Measurements from ENCODE around the gene HPGD. TPM values are rescaled to one million over a fixed set of nuclear protein-coding genes. Genes with fewer than 3 reads are reported as not detected.

Gene HPGD
- total and polyA plus RNA-seq, 4 donors, result 19.8 to 144 (median 40.4) TPM

DNA sequence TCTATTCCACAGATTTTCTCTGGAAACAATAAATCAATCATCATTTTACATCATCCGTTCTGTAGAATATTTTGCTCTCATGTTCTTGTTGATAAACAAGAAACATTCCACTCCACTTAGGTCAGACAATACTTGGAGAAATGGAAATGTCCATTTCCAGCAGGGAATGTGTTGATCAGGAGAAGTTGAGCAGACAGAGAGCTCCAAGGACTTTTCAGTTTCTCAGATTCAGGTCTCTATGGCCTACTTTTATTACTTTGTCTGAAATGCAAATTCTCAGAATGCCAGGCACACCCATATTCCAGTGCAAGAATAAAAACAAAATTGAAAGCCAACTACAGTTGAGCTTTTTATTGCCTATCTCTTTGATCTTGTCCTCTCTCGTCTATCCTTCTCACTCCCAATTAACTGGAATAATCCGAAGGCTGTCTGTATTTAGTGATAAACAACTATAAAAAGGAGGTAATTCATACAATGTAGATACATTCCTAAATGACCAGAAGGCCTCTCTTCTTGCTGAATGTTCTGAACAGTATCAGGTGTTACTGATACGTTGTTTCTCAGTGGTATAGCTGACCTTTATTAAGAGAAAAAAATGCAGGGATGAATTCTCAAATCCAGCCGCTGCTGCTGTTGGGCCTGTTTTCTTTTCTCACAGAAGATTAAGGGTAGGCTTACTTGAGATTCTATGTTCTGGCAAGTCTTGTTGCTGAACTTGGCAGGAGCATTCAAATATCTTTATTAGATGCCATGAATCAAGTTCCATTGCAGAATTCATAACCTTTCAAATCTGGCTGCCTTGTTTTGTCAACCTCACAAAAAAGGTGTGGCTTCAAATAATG is 72.1 kb downstream of the HPGD start:
- H3K36me3 ChIP-seq (ENCODE audit: control insufficient read depth in 4 of 4, insufficient read depth in 4 of 4, low read length in 4 of 4), result no peaks in the 10 kb centered on the region
- TF ChIP-seq, protein P1, sequence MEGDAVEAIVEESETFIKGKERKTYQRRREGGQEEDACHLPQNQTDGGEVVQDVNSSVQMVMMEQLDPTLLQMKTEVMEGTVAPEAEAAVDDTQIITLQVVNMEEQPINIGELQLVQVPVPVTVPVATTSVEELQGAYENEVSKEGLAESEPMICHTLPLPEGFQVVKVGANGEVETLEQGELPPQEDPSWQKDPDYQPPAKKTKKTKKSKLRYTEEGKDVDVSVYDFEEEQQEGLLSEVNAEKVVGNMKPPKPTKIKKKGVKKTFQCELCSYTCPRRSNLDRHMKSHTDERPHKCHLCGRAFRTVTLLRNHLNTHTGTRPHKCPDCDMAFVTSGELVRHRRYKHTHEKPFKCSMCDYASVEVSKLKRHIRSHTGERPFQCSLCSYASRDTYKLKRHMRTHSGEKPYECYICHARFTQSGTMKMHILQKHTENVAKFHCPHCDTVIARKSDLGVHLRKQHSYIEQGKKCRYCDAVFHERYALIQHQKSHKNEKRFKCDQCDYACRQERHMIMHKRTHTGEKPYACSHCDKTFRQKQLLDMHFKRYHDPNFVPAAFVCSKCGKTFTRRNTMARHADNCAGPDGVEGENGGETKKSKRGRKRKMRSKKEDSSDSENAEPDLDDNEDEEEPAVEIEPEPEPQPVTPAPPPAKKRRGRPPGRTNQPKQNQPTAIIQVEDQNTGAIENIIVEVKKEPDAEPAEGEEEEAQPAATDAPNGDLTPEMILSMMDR (IDR thresholded peaks at IDR 0.05; ENCODE audit: control extremely low read depth, extremely low read depth), result no peak
- H3K4me1 ChIP-seq (ENCODE audit: control insufficient read depth in 5 of 5, insufficient read depth in 5 of 5, low read length in 5 of 5), result no peaks in the 10 kb centered on the region
- ATAC-seq (ENCODE audit: insufficient read depth, low FRiP score) (no peak), DNase-seq (peak in 1 of 3 donors; percentile 33)
- H3K9me3 ChIP-seq (ENCODE audit: control insufficient read depth in 4 of 4, insufficient read depth in 3 of 4, low read length in 3 of 4), result no peaks in the 10 kb centered on the region
- no peak overlapping the region for H3K4me3 ChIP-seq
- H3K9ac ChIP-seq (ENCODE audit: insufficient read depth in 1 of 2, low read length in 2 of 2), result no peak overlapping the region
- WGBS, 2 donors, result 63 to 77% methylated on average over 5 of the region's 5 CpGs
- no peak overlapping the region for H3K27ac ChIP-seq (ENCODE audit: low read depth in 1 of 2, low read length in 1 of 2)
- H3K27me3 ChIP-seq (ENCODE audit: control insufficient read depth in 3 of 3, insufficient read depth in 3 of 3, low read length in 2 of 3), result no peaks in the 10 kb centered on the region

DNA sequence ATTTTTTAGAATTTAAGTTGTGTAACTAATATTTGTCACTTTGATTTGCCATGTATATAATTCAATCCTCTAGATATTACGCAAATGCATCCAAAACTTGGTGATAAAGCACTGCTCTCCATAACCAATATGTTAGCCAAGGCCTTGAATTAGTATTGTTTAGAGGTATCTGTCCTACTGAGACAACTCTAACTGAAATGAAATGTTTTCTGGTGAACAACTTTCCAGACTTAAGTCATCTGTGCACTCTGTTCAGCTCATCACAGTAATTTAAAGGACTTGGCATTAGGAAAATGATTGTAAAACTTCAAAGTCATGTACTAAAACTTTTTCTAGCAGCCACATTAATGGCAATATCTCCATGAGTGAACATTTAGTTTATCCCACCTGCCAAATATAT is 73.1 kb downstream of the HPGD start:
- Histone ChIP-seq H3K27me3 (ENCODE audit: control insufficient read depth in 3 of 3, insufficient read depth in 3 of 3, low read length in 2 of 3) (no peaks in the 10 kb centered on the region), H3K36me3 (ENCODE audit: control insufficient read depth in 4 of 4, insufficient read depth in 4 of 4, low read length in 4 of 4) (no peaks in the 10 kb centered on the region), H3K27ac (ENCODE audit: low read depth in 1 of 2, low read length in 1 of 2) (no peak overlapping the region), H3K9ac (ENCODE audit: insufficient read depth in 1 of 2, low read length in 2 of 2) (no peak overlapping the region), H3K4me1 (ENCODE audit: control insufficient read depth in 5 of 5, insufficient read depth in 5 of 5, low read length in 5 of 5) (no peaks in the 10 kb centered on the region), H3K4me3 (no peak overlapping the region), H3K9me3 (ENCODE audit: control insufficient read depth in 4 of 4, insufficient read depth in 3 of 4, low read length in 3 of 4) (no peaks in the 10 kb centered on the region)
- TF ChIP-seq, protein P1 (IDR thresholded peaks at IDR 0.05; ENCODE audit: control extremely low read depth, extremely low read depth), result no peak
- DNase-seq (no peak), ATAC-seq (ENCODE audit: insufficient read depth, low FRiP score) (no peak)
- WGBS, 2 donors, result 93 to 98% methylated on average over 1 of the region's 1 CpG

DNA sequence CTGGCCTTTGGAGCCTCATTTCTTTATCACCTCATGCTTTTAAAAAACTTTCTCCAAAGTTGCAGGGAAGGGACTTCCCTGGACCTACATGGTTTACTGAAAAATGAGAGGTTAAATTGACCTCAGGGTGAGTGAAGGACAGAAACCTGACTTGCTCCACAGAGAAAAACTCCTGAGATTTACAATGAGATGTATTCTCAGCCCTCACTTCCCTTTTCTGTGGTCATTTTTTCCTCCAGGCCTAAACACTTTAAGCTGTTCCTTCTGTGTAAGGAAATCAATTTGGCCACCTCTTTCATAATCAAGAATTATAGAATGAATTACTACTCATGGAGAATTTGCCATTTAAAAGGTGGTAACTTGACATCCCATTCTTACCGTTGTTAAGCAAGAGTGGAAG is 77.9 kb downstream of the HPGD start:
- no peak for DNase-seq
- TF ChIP-seq, protein P1 (IDR thresholded peaks at IDR 0.05; ENCODE audit: control extremely low read depth, extremely low read depth), result no peak

More for the DNA sequence above, 77.9 kb downstream of the HPGD start:
- Histone ChIP-seq H3K4me1 (ENCODE audit: control insufficient read depth in 5 of 5, insufficient read depth in 5 of 5, low read length in 5 of 5) (no peaks in the 10 kb centered on the region), H3K27me3 (ENCODE audit: control insufficient read depth in 3 of 3, insufficient read depth in 3 of 3, low read length in 2 of 3) (no peaks in the 10 kb centered on the region), H3K9me3 (ENCODE audit: control insufficient read depth in 4 of 4, insufficient read depth in 3 of 4, low read length in 3 of 4) (no peaks in the 10 kb centered on the region), H3K27ac (ENCODE audit: low read depth in 1 of 2, low read length in 1 of 2) (no peak overlapping the region), H3K4me3 (no peak overlapping the region), H3K9ac (ENCODE audit: insufficient read depth in 1 of 2, low read length in 2 of 2) (no peak overlapping the region), H3K36me3 (ENCODE audit: control insufficient read depth in 4 of 4, insufficient read depth in 4 of 4, low read length in 4 of 4) (no peaks in the 10 kb centered on the region)
- 23 to 39% methylated on average over 1 of the region's 1 CpG for WGBS, 2 donors
- no peak for ATAC-seq (ENCODE audit: insufficient read depth, low FRiP score)

Other genes starting within 250 kb of the HPGD start
- 10 to 100 TPM; 26.6 to 48.0 TPM for gene FBXO8, start 238.8 kb downstream of the HPGD start, total RNA-seq
- 10 to 100 TPM; 15.6 to 17.9 TPM for gene FBXO8, start 238.8 kb downstream of the HPGD start, polyA plus RNA-seq
- 10 to 100 TPM; 15.5 to 49.5 TPM for gene CEP44, start 238.6 kb downstream of the HPGD start, total RNA-seq
- 1 to 10 TPM; 5.1 to 7.9 TPM for gene CEP44, start 238.6 kb downstream of the HPGD start, polyA plus RNA-seq

Data from lung (tissue), 12 donors.